GM23248 (cell line): Measurements from ENCODE around the gene FARP1. TPM values are rescaled to one million over a fixed set of nuclear protein-coding genes. Genes with fewer than 3 reads are reported as not detected.

Experiments
- DNase-seq: peaks from one replicate; pipeline ENCODE4 v3.0.0-alpha.2; 2015
- H2AFZ ChIP-seq: fragments of 200-600 bp; sonication (generic); 2 replicates; pipeline ENCODE4 v1.6.1; 2016; ENCODE audit warnings: antibody characterized with exemption
- H3F3A ChIP-seq: fragments of 200-600 bp; sonication (generic); 2 replicates; pipeline ENCODE4 v1.6.1; 2016; ENCODE audit warnings: mild to moderate bottlenecking, antibody characterized with exemption, mixed run types; ENCODE audit not compliant: insufficient read depth
- H3K27ac ChIP-seq: fragments of 200-600 bp; sonication (generic); 2 replicates; pipeline ENCODE4 v1.5.1; 2016; ENCODE audit warnings: mild to moderate bottlenecking
- H3K27me3 ChIP-seq: fragments of 200-600 bp; sonication (generic); replicated peaks from 2 replicates; pipeline ENCODE4 v1.6.1; 2016; ENCODE audit warnings: mild to moderate bottlenecking; ENCODE audit not compliant: insufficient read depth
- H3K36me3 ChIP-seq: fragments of 200-600 bp; sonication (generic); 2 replicates; pipeline ENCODE4 v1.6.1; 2016; ENCODE audit warnings: low read depth, mild to moderate bottlenecking
- H3K4me1 ChIP-seq: fragments of 200-600 bp; sonication (generic); 2 replicates; pipeline ENCODE4 v1.6.1; 2016; ENCODE audit warnings: mild to moderate bottlenecking; ENCODE audit not compliant: insufficient read depth
- H3K4me2 ChIP-seq: fragments of 200-600 bp; sonication (generic); one replicate; pipeline ENCODE4 v1.6.1; 2016; ENCODE audit warnings: mild to moderate bottlenecking; ENCODE audit not compliant: unreplicated experiment
- H3K4me3 ChIP-seq: fragments of 200-600 bp; sonication (generic); 2 replicates; pipeline ENCODE4 v1.5.1; 2016; ENCODE audit warnings: mild to moderate bottlenecking
- H3K79me2 ChIP-seq: fragments of 200-600 bp; sonication (generic); 2 replicates; pipeline ENCODE4 v1.6.1; 2016; ENCODE audit warnings: mild to moderate bottlenecking; ENCODE audit not compliant: insufficient read depth
- H3K9ac ChIP-seq: fragments of 200-600 bp; sonication (generic); 2 replicates; pipeline ENCODE4 v1.6.1; 2016; ENCODE audit warnings: mild to moderate bottlenecking
- H3K9me2 ChIP-seq: fragments of 200-600 bp; sonication (generic); 2 replicates; pipeline ENCODE4 v1.6.1; 2016; ENCODE audit warnings: mixed run types, mild to moderate bottlenecking, moderate library complexity; ENCODE audit not compliant: insufficient read depth
- H3K9me3 ChIP-seq: fragments of 200-600 bp; sonication (generic); one replicate; pipeline ENCODE4 v1.6.1; 2017; ENCODE audit warnings: low read depth
- H4K20me1 ChIP-seq: fragments of 200-600 bp; sonication (generic); 2 replicates; pipeline ENCODE4 v1.6.0; 2016; ENCODE audit not compliant: insufficient read depth
- EZH2 ChIP-seq: fragments of 200-600 bp; sonication (generic); IDR thresholded peaks from 2 replicates; pipeline ENCODE4 v1.6.1; 2018; ENCODE audit warnings: antibody characterized with exemption, mild to moderate bottlenecking; ENCODE audit not compliant: insufficient read depth, poor library complexity, severe bottlenecking
- EZH2phosphoT487 ChIP-seq: fragments of 200-600 bp; sonication (generic); IDR thresholded peaks from 2 replicates; pipeline ENCODE4 v1.6.1; 2018; ENCODE audit warnings: antibody characterized with exemption, moderate library complexity, mild to moderate bottlenecking, low read depth; ENCODE audit not compliant: insufficient read depth
- WGBS, 2 experiments: methylation state at CpG; one replicate each; pipeline ENCODE4 v1.1.6; 2015 to 2017; ENCODE audit warnings: low lambda C conversion rate in 2 of 2, low coverage in 1 of 2; ENCODE audit errors: missing lambda C conversion rate in 2 of 2; 5-methylcytosine and 5-hydroxymethylcytosine counted together
- in situ Hi-C: fragments of 300-500 bp; cut with MboI; formaldehyde crosslinking; loops from 2 replicates; pipeline ENCODE4 v1.15.0; 2020
- polyA plus RNA-seq: library from polyadenylated mRNA; unstranded; fragments of >200 nt; fragmentation: Nextera tagmentation; extraction: Ambion mirVana; gene quantifications from 2 replicates; pipeline ENCODE4 v1.2.1, GENCODE V29; 2016
- total RNA-seq: library from RNA; depleted of rRNA; stranded (reverse); fragments of >200 nt; shearing (Covaris generic); gene quantifications from 2 replicates; pipeline ENCODE4 v1.2.3, GENCODE V29; 2014

Gene FARP1
- total and polyA plus RNA-seq, 2 experiments from 2014 or later, result 53.7 to 56.6 TPM

DNA sequence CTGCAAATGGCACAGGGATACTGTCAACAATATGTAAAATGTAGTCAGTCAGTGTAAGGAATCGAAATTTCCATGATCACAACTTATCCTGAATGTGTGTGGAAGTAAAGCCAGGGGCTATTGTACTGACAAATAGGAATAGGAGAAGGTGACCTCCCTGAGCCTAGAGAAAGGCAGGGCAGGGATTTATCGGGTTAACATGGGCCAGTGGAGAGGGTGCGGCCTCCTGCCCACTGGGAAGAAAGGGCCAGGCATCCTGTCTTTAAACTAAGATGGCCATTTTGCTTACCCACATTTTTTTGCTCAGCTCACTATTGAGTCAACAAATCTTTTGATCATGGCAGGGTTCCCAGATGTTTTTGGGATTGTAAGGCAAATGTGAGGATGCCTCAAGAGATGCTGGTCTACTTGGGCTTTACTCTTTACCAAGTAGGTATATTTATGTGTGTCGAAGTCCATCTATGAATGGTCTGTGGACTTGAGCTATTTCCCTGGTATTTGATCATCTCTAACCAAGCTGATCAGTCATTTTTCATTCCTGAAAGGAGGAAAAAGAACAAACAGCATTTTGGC lies 150.8 kb downstream of the FARP1 start:
- H3K36me3 ChIP-seq, result no peaks in the 10 kb centered on the region
- WGBS, 2 experiments, result 95 to 99% methylated on average over 4 of the region's 4 CpGs
- DNase-seq, result peak; percentile 55

DNA sequence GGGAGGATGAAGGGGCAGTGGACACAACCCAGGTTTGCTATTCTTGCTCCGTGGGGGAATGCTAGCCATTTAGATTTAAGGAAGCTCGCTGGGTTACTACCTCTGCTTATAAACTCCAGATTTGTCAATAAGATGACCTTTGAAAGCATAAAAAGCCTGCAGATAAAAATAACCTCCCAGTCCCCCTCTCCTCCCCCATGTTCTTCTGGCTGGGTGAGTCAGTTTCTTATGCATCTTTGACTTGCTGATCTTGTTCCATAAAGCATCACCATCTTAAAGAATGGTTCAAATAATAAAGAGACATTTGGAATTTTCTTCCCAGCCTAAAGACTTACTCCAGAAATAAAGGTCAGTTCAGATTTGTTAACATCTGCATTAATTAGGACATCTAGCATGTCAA lies 152.5 kb downstream of the FARP1 start:
- Histone ChIP-seq H3K9me2 (no peaks in the 10 kb centered on the region), H3K4me3 (no peak overlapping the region), H4K20me1 (no peaks in the 10 kb centered on the region; the same call in 1 of the 2 replicates), H3K9me3 (no peaks in the 10 kb centered on the region), H2AFZ (no peak overlapping the region), H3K36me3 (no peaks in the 10 kb centered on the region), H3K4me2 (peak overlapping the region; percentile 21), H3F3A (peaks cover 7% of the 10 kb centered on the region; the same call in 1 of the 2 replicates), H3K4me1 (peaks cover 35% of the 10 kb centered on the region), H3K27me3 (no peaks in the 10 kb centered on the region), H3K9ac (no peak overlapping the region), H3K79me2 (peaks cover 99% of the 10 kb centered on the region), H3K27ac (no peak overlapping the region)
- TF ChIP-seq EZH2phosphoT487, result no peak
- no peak for TF ChIP-seq EZH2
- in situ Hi-C loops, result no loop called here
- 32 to 46% methylated on average over 2 of the region's 2 CpGs for WGBS, 2 experiments
- peak; percentile 55 for DNase-seq

More for the DNA sequence above, 150.8 kb downstream of the FARP1 start:
- Histone ChIP-seq H3K9me2 (no peaks in the 10 kb centered on the region), H3K9me3 (no peaks in the 10 kb centered on the region), H3K27me3 (no peaks in the 10 kb centered on the region), H3K79me2 (peaks cover 99% of the 10 kb centered on the region), H3F3A (peaks cover 4% of the 10 kb centered on the region; the same call in 1 of the 2 replicates), H3K4me2 (no peak overlapping the region), H3K9ac (no peak overlapping the region), H2AFZ (no peak overlapping the region), H4K20me1 (no peaks in the 10 kb centered on the region; the same call in 1 of the 2 replicates), H3K27ac (no peak overlapping the region), H3K4me1 (peaks cover 21% of the 10 kb centered on the region), H3K4me3 (no peak overlapping the region)
- in situ Hi-C loops, result no loop called here
- TF ChIP-seq EZH2phosphoT487, result no peak
- no peak for TF ChIP-seq EZH2

DNA sequence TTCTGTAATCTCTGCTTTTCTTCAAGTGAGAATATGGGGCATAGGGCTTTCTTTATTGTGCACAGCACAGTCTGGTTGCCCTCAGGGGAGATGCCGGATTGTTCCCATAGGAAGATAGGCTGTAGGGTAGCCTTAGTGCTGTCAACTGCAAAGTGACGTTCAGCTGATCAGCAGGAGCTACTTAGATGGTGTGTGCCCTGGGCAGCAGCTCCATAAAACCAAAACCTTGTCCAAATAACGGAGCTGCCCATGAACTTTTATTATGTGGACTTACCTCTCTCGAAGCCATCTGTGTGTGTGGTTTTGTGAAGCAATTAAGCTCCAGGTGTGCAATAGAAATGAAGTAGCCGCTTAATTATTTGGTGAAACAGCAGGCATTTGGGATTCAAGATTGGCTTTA lies 154.2 kb downstream of the FARP1 start:
- H2AFZ ChIP-seq, result no peak overlapping the region
- no peaks in the 10 kb centered on the region for H3K36me3 ChIP-seq
- H3K4me1 ChIP-seq, result peaks cover 52% of the 10 kb centered on the region
- H3K27me3 ChIP-seq, result no peaks in the 10 kb centered on the region
- H3K9me2 ChIP-seq, result no peaks in the 10 kb centered on the region
- H4K20me1 ChIP-seq, result no peaks in the 10 kb centered on the region
- in situ Hi-C loops, result no loop called here
- H3K4me3 ChIP-seq, result no peak overlapping the region
- peaks cover 96% of the 10 kb centered on the region for H3K79me2 ChIP-seq
- no peak overlapping the region for H3K4me2 ChIP-seq
- no peak overlapping the region for H3K27ac ChIP-seq
- H3F3A ChIP-seq, result peaks cover 24% of the 10 kb centered on the region
- H3K9ac ChIP-seq, result no peak overlapping the region
- H3K9me3 ChIP-seq, result no peaks in the 10 kb centered on the region
- DNase-seq, result no peak
- TF ChIP-seq EZH2phosphoT487 (no peak), EZH2 (no peak)
- WGBS, 2 experiments, result 93 to 97% methylated on average over 5 of the region's 5 CpGs

DNA sequence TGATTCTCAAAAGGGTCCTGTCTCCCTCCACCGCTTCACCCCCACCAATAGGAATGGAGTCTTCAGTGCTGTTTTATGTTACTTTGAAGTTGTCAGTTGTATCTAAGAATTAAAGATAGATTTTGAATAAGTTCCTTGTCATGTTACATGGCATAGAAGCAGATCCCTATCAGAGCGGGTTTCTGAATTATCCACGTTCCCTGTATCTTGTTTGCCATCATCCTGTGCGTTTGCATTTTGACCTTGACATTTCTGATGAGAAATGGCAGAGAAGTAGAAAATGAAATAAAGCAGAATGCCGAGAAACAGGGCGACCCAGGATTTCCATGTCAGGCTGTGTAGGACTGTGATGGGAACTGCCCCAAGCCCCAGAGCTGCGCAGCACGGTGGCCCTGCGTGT lies 154.9 kb downstream of the FARP1 start:
- TF ChIP-seq EZH2phosphoT487 (no peak), EZH2 (no peak)
- H3K79me2 ChIP-seq, result peaks cover 96% of the 10 kb centered on the region
- no peak for DNase-seq
- no peak overlapping the region for H3K4me2 ChIP-seq
- no peaks in the 10 kb centered on the region for H3K9me3 ChIP-seq
- in situ Hi-C loops, result no loop called here
- peaks cover 27% of the 10 kb centered on the region for H3F3A ChIP-seq
- no peaks in the 10 kb centered on the region for H3K27me3 ChIP-seq
- H3K27ac ChIP-seq, result no peak overlapping the region
- 96 to 100% methylated on average over 9 of the region's 9 CpGs for WGBS, 2 experiments
- H3K9ac ChIP-seq, result no peak overlapping the region
- H3K36me3 ChIP-seq, result no peaks in the 10 kb centered on the region
- H2AFZ ChIP-seq, result no peak overlapping the region
- H3K4me3 ChIP-seq, result no peak overlapping the region
- peaks cover 58% of the 10 kb centered on the region for H3K4me1 ChIP-seq
- no peaks in the 10 kb centered on the region for H4K20me1 ChIP-seq
- no peaks in the 10 kb centered on the region for H3K9me2 ChIP-seq
